CD8-positive, alpha-beta memory T cell (primary cell): ENCODE data around the gene KCNMA1. TPM values are rescaled to one million over a fixed set of nuclear protein-coding genes. Genes with fewer than 3 reads are reported as not detected.

Source experiments
- CTCF ChIA-PET: fragments of 350-600 bp; sonication (Branson Sonifier 250); formaldehyde crosslinking; loops from one replicate; lab custom pipeline; 2021; ENCODE audit warnings: antibody characterized with exemption; lab: Charles Lee
- POLR2A ChIA-PET: fragments of 350-600 bp; sonication (Branson Sonifier 250); formaldehyde crosslinking; loops from one replicate; lab custom pipeline; 2021; ENCODE audit warnings: antibody characterized with exemption; lab: Charles Lee
- DNase-seq, 5 donors: peaks; one replicate each; pipeline versions ENCODE4 v3.0.0 to v3.0.0-alpha.2; 2020 to 2022; ENCODE audit warnings: mixed read lengths in 1 of 5
- H3K27ac ChIP-seq: one replicate; pipeline ENCODE4 v1.7.0; 2013; ENCODE audit warnings: low read depth, mild to moderate bottlenecking, low read length, moderate library complexity
- H3K27me3 ChIP-seq: 2 replicates; pipeline ENCODE4 v1.7.0; 2013; ENCODE audit warnings: low read length, mild to moderate bottlenecking; ENCODE audit not compliant: insufficient read depth, poor library complexity, severe bottlenecking
- H3K36me3 ChIP-seq: 2 replicates; pipeline ENCODE4 v1.7.0; 2013; ENCODE audit warnings: mild to moderate bottlenecking, low read length, moderate library complexity; ENCODE audit not compliant: insufficient read depth
- H3K4me1 ChIP-seq: 2 replicates; pipeline ENCODE4 v1.7.0; 2013; ENCODE audit warnings: mild to moderate bottlenecking, low read length, moderate library complexity; ENCODE audit not compliant: insufficient read depth
- H3K4me3 ChIP-seq: 2 replicates; pipeline ENCODE4 v1.7.0; 2013; ENCODE audit warnings: mild to moderate bottlenecking, low read length
- H3K9me3 ChIP-seq: 2 replicates; pipeline ENCODE4 v1.7.0; 2013; ENCODE audit warnings: mild to moderate bottlenecking, low read length
- H3K27ac Mint-ChIP-seq, 8 donors: one replicate each; pipeline ENCODE4 v1.8.0; 2020 to 2021; ENCODE audit warnings: mixed read lengths in 8 of 8, mild to moderate bottlenecking in 6 of 8, inconsistent platforms in 3 of 8, moderate library complexity in 3 of 8
- H3K27me3 Mint-ChIP-seq, 2 donors: one replicate each; pipeline ENCODE4 v1.8.0; 2020 to 2021; ENCODE audit warnings: mixed read lengths in 2 of 2, mild to moderate bottlenecking in 1 of 2, moderate library complexity in 1 of 2
- H3K36me3 Mint-ChIP-seq, 3 donors: one replicate each; pipeline ENCODE4 v1.8.0; 2020 to 2021; ENCODE audit warnings: mixed read lengths in 3 of 3, inconsistent platforms in 1 of 3, mild to moderate bottlenecking in 1 of 3
- H3K4me1 Mint-ChIP-seq, 3 donors: one replicate each; pipeline ENCODE4 v1.8.0; 2020 to 2021; ENCODE audit warnings: mixed read lengths in 3 of 3, inconsistent platforms in 1 of 3, mild to moderate bottlenecking in 1 of 3
- H3K4me3 Mint-ChIP-seq, 7 donors: one replicate each; pipeline ENCODE4 v1.8.0; 2020 to 2021; ENCODE audit warnings: mixed read lengths in 7 of 7, mild to moderate bottlenecking in 6 of 7, moderate library complexity in 4 of 7, inconsistent platforms in 2 of 7
- H3K9me3 Mint-ChIP-seq, 5 donors: one replicate each; pipeline ENCODE4 v1.8.0; 2020 to 2022; ENCODE audit warnings: mixed read lengths in 5 of 5, mild to moderate bottlenecking in 3 of 5, moderate library complexity in 2 of 5, inconsistent platforms in 1 of 5
- polyA plus RNA-seq: library from polyadenylated mRNA; unstranded; fragments of 300-500 nt; fragmentation: Illumina TruSeq; gene quantifications from one replicate; pipeline ENCODE4 v1.2.3, GENCODE V29; 2021
- total RNA-seq, 2 experiments: library from RNA; stranded (reverse); gene quantifications; one replicate each; pipeline ENCODE4 v1.2.3, GENCODE V29; 2021

The KCNMA1 gene
- total and polyA plus RNA-seq, 3 experiments from 2014 or later: 0.20 to 0.31 TPM; not detected in 1

GRCh38 chr10:76874176-76874575, 763.4 kb downstream of the KCNMA1 start:
- no peaks in the 10 kb centered on the region for H3K4me1 ChIP-seq
- Mint-ChIP-seq H3K36me3 (no peaks in the 10 kb centered on the region), H3K4me1 (no peaks in the 10 kb centered on the region), H3K27me3 (peaks cover 0 to 1% of the 10 kb centered on the region in 2 donors), H3K27ac (no peak overlapping the region), H3K9me3 (peaks cover 2 to 6% (median 2%) of the 10 kb centered on the region in 5 donors), H3K4me3 (no peak overlapping the region)
- H3K9me3 ChIP-seq: no peaks in the 10 kb centered on the region
- no peaks in the 10 kb centered on the region for H3K27me3 ChIP-seq
- H3K36me3 ChIP-seq: no peaks in the 10 kb centered on the region
- H3K4me3 ChIP-seq: no peak overlapping the region
- H3K27ac ChIP-seq: no peak overlapping the region
- ChIA-PET POLR2A (no interaction called here), CTCF (no interaction called here)
- DNase-seq: no peak

- no peaks in the 10 kb centered on the region for H3K27me3 Mint-ChIP-seq
- H3K36me3 Mint-ChIP-seq: no peaks in the 10 kb centered on the region
These were observed 765.8 kb downstream of the KCNMA1 start for GRCh38 chr10:76871697-76872295.

GRCh38 chr10:76869931-76870330, 767.7 kb downstream of the KCNMA1 start:
- CTCF ChIA-PET: no interaction called here

More at GRCh38 chr10:76871697-76872295, 765.8 kb downstream of the KCNMA1 start:
- Mint-ChIP-seq H3K9me3 (peaks cover 2 to 6% (median 2%) of the 10 kb centered on the region in 5 donors), H3K4me3 (no peak overlapping the region), H3K4me1 (no peaks in the 10 kb centered on the region), H3K27ac (no peak overlapping the region)
- H3K4me1 ChIP-seq: no peaks in the 10 kb centered on the region
- H3K27me3 ChIP-seq: no peaks in the 10 kb centered on the region
- POLR2A ChIA-PET: no interaction called here
- no peak overlapping the region for H3K27ac ChIP-seq
- H3K9me3 ChIP-seq: no peaks in the 10 kb centered on the region
- DNase-seq: no peak
- H3K4me3 ChIP-seq: no peak overlapping the region
- CTCF ChIA-PET: no interaction called here
- H3K36me3 ChIP-seq: no peaks in the 10 kb centered on the region

DNA sequence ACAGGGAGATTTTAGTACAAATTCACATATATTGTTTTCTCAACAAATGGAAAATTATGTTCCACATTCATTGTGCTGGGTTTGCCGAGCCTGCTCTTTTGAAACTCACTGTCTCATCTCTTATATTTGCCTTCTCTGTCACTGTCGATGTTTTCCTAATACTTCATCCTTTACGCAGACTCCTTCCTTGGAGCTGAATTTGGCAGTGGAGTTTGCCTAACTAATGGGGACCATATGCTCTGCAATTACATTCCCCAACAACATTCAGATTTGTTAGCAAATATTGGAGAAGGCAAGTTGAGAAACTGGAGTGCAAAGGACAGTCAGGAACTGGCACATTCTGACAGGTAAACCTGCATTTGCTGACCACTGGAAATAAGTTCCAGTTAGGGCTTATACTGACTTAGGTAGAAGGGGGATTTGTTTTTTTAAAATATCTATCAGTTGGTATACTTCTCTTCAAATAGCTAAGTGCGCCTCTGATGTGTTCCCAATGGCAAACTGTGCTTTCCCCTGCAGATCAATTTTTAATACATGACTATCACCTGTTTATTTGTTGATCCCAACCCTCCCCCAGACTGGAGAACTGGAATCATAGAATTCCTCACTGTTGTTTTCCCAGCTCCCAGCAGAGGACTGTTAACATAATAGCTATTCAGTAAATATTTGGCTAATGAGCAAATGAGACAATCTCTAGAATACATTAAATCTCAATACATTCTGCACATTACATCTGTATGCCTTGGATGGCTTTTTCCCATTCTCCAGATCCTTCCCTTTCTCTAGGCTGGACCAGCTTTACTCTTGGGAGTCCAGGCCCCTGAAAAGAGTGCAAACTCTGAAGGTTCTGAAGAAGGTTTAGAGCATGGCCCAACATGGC, 769.3 kb downstream of the KCNMA1 start:
- CTCF ChIA-PET: no interaction called here

More at GRCh38 chr10:76869931-76870330, 767.7 kb downstream of the KCNMA1 start:
- Mint-ChIP-seq H3K36me3 (no peaks in the 10 kb centered on the region), H3K27ac (no peak overlapping the region), H3K4me3 (no peak overlapping the region), H3K27me3 (no peaks in the 10 kb centered on the region), H3K9me3 (peaks cover 2 to 6% (median 2%) of the 10 kb centered on the region in 5 donors), H3K4me1 (no peaks in the 10 kb centered on the region)
- Histone ChIP-seq H3K9me3 (no peaks in the 10 kb centered on the region), H3K36me3 (no peaks in the 10 kb centered on the region), H3K4me3 (no peak overlapping the region), H3K4me1 (no peaks in the 10 kb centered on the region), H3K27me3 (no peaks in the 10 kb centered on the region), H3K27ac (no peak overlapping the region)
- no peak for DNase-seq
- POLR2A ChIA-PET: no interaction called here

GRCh38 chr10:76866841-76867586, 770.6 kb downstream of the KCNMA1 start:
- CTCF ChIA-PET: no interaction called here
- Histone ChIP-seq H3K36me3 (no peaks in the 10 kb centered on the region), H3K9me3 (no peaks in the 10 kb centered on the region), H3K27ac (no peak overlapping the region), H3K4me3 (no peak overlapping the region), H3K4me1 (no peaks in the 10 kb centered on the region), H3K27me3 (no peaks in the 10 kb centered on the region)
- Mint-ChIP-seq H3K27me3 (no peaks in the 10 kb centered on the region), H3K4me1 (no peaks in the 10 kb centered on the region), H3K36me3 (no peaks in the 10 kb centered on the region), H3K4me3 (no peak overlapping the region), H3K9me3 (peaks cover 0 to 5% (median 2%) of the 10 kb centered on the region in 5 donors), H3K27ac (no peak overlapping the region)
- DNase-seq: no peak
- POLR2A ChIA-PET: no interaction called here

More for the DNA sequence above, 769.3 kb downstream of the KCNMA1 start:
- POLR2A ChIA-PET: no interaction called here
- no peaks in the 10 kb centered on the region for H3K36me3 ChIP-seq
- Mint-ChIP-seq H3K36me3 (no peaks in the 10 kb centered on the region), H3K4me1 (no peaks in the 10 kb centered on the region), H3K27me3 (no peaks in the 10 kb centered on the region), H3K9me3 (peaks cover under 1 to 5% (median 2%) of the 10 kb centered on the region in 5 donors), H3K4me3 (no peak overlapping the region), H3K27ac (no peak overlapping the region)
- H3K4me1 ChIP-seq: no peaks in the 10 kb centered on the region
- H3K4me3 ChIP-seq: no peak overlapping the region
- no peaks in the 10 kb centered on the region for H3K27me3 ChIP-seq
- H3K9me3 ChIP-seq: no peaks in the 10 kb centered on the region
- DNase-seq: no peak
- no peak overlapping the region for H3K27ac ChIP-seq

GRCh38 chr10:76864922-76865321, 772.7 kb downstream of the KCNMA1 start:
- no peaks in the 10 kb centered on the region for H3K27me3 Mint-ChIP-seq
- H3K9me3 Mint-ChIP-seq: peaks cover 0 to 4% (median 0%) of the 10 kb centered on the region in 5 donors
- H3K4me3 ChIP-seq: no peak overlapping the region
- no peaks in the 10 kb centered on the region for H3K36me3 Mint-ChIP-seq
- no peaks in the 10 kb centered on the region for H3K27me3 ChIP-seq
- no peaks in the 10 kb centered on the region for H3K4me1 ChIP-seq
- no peak overlapping the region for H3K4me3 Mint-ChIP-seq
- no peaks in the 10 kb centered on the region for H3K9me3 ChIP-seq
- CTCF ChIA-PET: no interaction called here
- H3K4me1 Mint-ChIP-seq: no peaks in the 10 kb centered on the region
- POLR2A ChIA-PET: no interaction called here
- DNase-seq: no peak
- H3K27ac Mint-ChIP-seq: no peak overlapping the region
- H3K27ac ChIP-seq: no peak overlapping the region
- H3K36me3 ChIP-seq: no peaks in the 10 kb centered on the region

- POLR2A ChIA-PET: no interaction called here
- Mint-ChIP-seq H3K27me3 (no peaks in the 10 kb centered on the region), H3K9me3 (peaks cover 0 to 5% (median 0%) of the 10 kb centered on the region in 5 donors), H3K4me1 (no peaks in the 10 kb centered on the region), H3K27ac (no peak overlapping the region), H3K4me3 (no peak overlapping the region), H3K36me3 (no peaks in the 10 kb centered on the region)
- CTCF ChIA-PET: no interaction called here
- no peak for DNase-seq
- no peaks in the 10 kb centered on the region for H3K27me3 ChIP-seq
- no peak overlapping the region for H3K4me3 ChIP-seq
- H3K27ac ChIP-seq: no peak overlapping the region
- H3K36me3 ChIP-seq: no peaks in the 10 kb centered on the region
- no peaks in the 10 kb centered on the region for H3K4me1 ChIP-seq
- H3K9me3 ChIP-seq: no peaks in the 10 kb centered on the region
These were observed 778.9 kb downstream of the KCNMA1 start for GRCh38 chr10:76858721-76859120.

DNA sequence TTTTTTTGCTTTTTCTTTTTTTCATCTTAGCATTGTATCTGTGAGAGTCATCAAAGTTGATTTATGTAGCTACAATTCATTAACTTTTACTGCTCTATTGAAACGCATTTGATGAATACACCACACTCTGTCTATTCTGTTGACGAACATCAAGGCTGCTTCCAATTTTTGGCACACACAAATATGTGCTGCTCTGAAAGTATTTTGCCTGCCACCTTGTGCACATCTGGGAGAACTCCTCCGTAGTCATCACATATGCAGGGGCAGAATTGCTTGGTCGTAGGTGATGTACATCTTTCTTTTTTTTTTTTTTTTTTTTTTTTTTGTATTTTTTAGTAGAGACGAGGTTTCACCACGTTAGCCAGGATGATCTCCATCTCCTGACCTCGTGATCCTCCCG, 796.8 kb downstream of the KCNMA1 start:
- Mint-ChIP-seq H3K27ac (no peak overlapping the region), H3K4me3 (no peak overlapping the region), H3K9me3 (peaks cover 0 to 5% (median 2%) of the 10 kb centered on the region in 5 donors), H3K27me3 (peaks cover 0 to 8% of the 10 kb centered on the region in 2 donors), H3K36me3 (no peaks in the 10 kb centered on the region), H3K4me1 (no peaks in the 10 kb centered on the region)
- H3K4me3 ChIP-seq: no peak overlapping the region
- ChIA-PET CTCF (no interaction called here), POLR2A (no interaction called here)
- H3K36me3 ChIP-seq: no peaks in the 10 kb centered on the region
- H3K27ac ChIP-seq: no peak overlapping the region
- H3K27me3 ChIP-seq: no peaks in the 10 kb centered on the region
- no peaks in the 10 kb centered on the region for H3K9me3 ChIP-seq
- no peaks in the 10 kb centered on the region for H3K4me1 ChIP-seq
- DNase-seq: no peak
